DMS53 (cell line): ENCODE results near the gene ASPHD1.

Experiments
- DNase-seq: peaks from one replicate; lab custom pipeline; 2025; lab: John Stamatoyannopoulos, UW

ASPHD1 gene

DNA sequence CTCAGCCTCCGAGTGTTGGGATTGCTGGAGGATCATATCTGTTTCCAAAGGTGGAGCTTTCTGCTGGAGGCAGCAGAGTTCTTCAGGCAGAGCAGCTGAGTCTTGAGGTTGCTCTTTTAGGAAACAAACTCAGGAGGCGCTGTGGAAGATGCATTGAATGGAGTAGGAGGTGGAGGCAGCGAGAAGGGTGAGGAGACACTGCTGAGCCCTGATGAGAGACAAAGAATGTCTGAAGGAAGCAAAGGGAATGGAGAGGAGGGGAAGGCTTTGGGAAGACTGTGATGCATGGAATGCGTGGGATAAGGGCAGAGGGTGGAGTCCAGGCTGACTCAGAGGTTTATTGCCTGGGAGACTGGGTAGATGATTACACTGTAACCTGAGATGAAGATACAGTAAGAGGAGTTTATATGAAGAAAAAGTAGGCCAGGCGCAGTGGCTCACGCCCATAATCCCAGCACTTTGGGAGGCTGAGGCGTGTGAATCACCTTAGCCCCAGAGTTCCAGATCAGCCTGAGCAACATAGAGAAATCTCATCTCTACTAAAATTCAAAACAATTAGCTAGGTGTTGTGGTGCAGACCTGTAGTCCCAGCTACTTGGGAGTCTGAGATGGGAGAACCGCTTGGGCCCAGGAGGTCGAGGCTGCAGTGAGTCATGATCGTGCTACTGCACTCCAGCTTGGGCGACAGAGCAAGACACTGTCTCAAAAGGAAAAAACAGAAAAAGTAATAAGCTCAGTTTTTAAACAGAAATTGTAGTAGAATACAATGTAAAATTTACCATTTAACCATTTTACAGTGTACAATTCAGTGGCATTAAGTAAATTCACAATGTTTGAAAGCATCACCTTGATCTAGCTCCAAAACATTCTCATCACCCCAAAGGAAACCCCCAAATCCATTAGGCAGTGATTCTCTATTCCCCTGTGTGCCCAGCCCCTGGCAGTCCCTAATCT is 43.8 kb downstream of the ASPHD1 start:
- DNase-seq, result peak; percentile 86

DNA sequence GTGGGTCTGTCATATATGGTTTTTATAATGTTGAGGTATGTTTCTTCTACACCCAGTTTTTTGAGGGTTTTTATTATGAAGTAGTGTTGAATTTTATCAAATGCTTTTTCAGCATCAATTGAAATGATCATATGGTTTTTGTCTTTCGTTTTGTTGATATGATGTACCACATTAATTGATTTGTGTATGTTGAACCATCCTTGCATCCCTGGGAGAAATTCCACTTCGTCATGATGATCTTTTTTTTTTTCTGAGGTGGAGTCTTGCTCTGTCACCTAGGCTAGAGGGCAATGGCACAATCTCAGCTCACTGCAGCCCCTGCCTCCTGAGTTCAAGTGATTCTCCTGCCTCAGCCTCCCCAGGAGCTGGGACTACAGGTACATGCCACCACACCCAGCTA is 47.6 kb downstream of the ASPHD1 start:
- no peak for DNase-seq

DNA sequence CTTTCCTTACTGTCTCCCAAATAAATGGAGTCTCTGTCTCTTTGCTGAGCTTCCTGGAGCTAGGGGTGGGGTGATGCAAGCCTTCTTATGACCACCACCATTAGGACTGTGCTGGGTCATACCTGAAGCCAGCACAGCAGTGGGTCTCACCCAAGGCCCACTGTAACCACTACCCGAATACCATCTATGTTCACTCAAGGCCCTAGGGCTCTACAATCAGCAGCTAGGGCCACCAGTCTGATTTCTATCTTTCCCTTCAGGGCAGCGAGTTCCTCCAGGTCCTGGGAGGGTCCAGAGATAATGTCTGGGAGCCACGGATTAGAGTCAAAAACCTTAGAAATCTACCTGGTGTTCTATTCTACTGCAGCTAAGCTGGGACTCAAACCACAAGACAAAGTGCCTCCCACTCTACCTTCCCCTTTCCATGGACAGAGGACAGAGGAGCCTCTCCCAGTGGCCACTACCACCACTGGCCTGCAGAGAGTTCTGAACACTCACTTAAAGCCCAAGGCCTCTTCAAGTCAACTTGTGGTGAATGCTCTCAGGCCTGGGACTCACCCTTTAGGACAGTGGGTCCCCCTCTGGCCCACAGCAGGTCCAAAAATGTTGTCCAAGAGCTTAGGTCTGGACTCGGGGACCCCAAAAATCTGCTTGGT is 50.6 kb downstream of the ASPHD1 start:
- DNase-seq, result no peak

DNA sequence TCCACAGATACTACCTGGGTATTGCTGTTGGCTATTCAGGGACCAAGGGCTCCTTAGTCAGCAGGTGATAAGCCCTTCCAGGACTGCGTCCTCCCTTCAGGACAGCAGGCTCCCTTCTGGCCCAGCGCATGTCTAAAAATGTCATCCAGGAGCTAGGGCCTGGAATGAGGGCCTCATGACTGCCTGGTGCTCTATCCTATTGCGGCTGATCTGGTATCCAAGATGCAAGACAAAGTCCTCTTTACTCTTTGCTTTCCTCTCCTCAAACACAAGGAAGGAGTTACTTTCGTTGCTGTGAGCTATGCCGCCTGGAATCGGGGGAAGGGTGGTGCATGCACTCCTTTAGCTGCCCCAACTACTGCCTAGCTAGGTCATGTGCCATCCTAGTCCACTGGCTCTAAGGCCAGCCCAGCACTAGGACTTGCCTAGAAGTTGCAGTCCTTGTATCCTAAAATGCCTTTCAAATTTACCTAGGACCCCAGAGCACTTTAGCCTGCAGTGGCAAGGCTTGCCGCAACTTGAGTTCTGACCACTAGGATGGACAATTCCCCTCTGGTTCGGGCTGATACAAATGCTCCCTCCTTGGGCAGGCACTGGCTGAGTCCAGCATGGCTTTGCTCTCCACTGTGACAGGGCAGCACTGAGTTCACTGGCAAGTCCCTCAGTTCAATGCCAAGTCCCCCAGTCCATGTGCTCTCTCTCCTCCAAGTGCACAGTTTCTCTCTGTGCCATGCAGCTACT is 51.5 kb downstream of the ASPHD1 start:
- DNase-seq, result no peak
